MM.1S (cell line): Measurements from ENCODE around the gene RASIP1.

Experiments
- DNase-seq: peaks from one replicate; pipeline ENCODE4 v3.0.0-alpha.2; 2015
- H2AFZ ChIP-seq: fragments of 300-600 bp; sonication (generic); 2 replicates; pipeline ENCODE4 v1.6.0; 2016; ENCODE audit warnings: antibody characterized with exemption, low read length
- H3F3A ChIP-seq: fragments of 300-600 bp; sonication (generic); 2 replicates; pipeline ENCODE4 v1.6.1; 2016; ENCODE audit warnings: mild to moderate bottlenecking, antibody characterized with exemption, low read length, moderate library complexity, mixed read lengths; ENCODE audit not compliant: insufficient read depth
- H3K27ac ChIP-seq: fragments of 300-600 bp; sonication (generic); 2 replicates; pipeline ENCODE4 v1.5.1; 2016; ENCODE audit warnings: mild to moderate bottlenecking, low read length
- H3K27me3 ChIP-seq: fragments of 300-600 bp; sonication (generic); replicated peaks from 2 replicates; pipeline ENCODE4 v1.6.0; 2016; ENCODE audit warnings: low read length; ENCODE audit not compliant: insufficient read depth
- H3K36me3 ChIP-seq: fragments of 300-600 bp; sonication (generic); replicated peaks from 2 replicates; pipeline ENCODE4 v1.6.1; 2016; ENCODE audit warnings: mild to moderate bottlenecking, low read length, mixed read lengths; ENCODE audit not compliant: insufficient read depth
- H3K4me1 ChIP-seq: fragments of 300-600 bp; sonication (generic); 2 replicates; pipeline ENCODE4 v1.6.1; 2016; ENCODE audit warnings: low read length, mixed read lengths
- H3K4me2 ChIP-seq: fragments of 300-600 bp; sonication (generic); 2 replicates; pipeline ENCODE4 v1.6.0; 2016; ENCODE audit warnings: low read depth, low read length
- H3K4me3 ChIP-seq: fragments of 300-600 bp; sonication (generic); 2 replicates; pipeline ENCODE4 v1.5.1; 2016; ENCODE audit warnings: low read length, mixed read lengths
- H3K79me2 ChIP-seq: fragments of 300-600 bp; sonication (generic); 2 replicates; pipeline ENCODE4 v1.6.1; 2016; ENCODE audit warnings: mixed run types, low read length, mixed read lengths
- H3K9ac ChIP-seq: fragments of 300-600 bp; sonication (generic); 2 replicates; pipeline ENCODE4 v1.6.1; 2016; ENCODE audit warnings: low read length, mixed read lengths
- H3K9me2 ChIP-seq: fragments of 300-600 bp; sonication (generic); replicated peaks from 2 replicates; pipeline ENCODE4 v1.6.1; 2016; ENCODE audit warnings: mild to moderate bottlenecking, low read length, mixed read lengths; ENCODE audit not compliant: insufficient read depth
- H3K9me3 ChIP-seq: fragments of 300-600 bp; sonication (generic); replicated peaks from 2 replicates; pipeline ENCODE4 v1.6.1; 2016; ENCODE audit warnings: mild to moderate bottlenecking, low read length, mixed read lengths; ENCODE audit not compliant: insufficient read depth
- H4K20me1 ChIP-seq: fragments of 300-600 bp; sonication (generic); 2 replicates; pipeline ENCODE4 v1.6.1; 2016; ENCODE audit warnings: mild to moderate bottlenecking, low read length, moderate library complexity, mixed read lengths; ENCODE audit not compliant: insufficient read depth
- EZH2 ChIP-seq: fragments of 300-600 bp; sonication (generic); optimal IDR thresholded peaks from 2 replicates; pipeline ENCODE3; 2017; ENCODE audit warnings: low read depth, mild to moderate bottlenecking, antibody characterized with exemption, low read length, mixed read lengths
- EZH2phosphoT487 ChIP-seq: fragments of 300-600 bp; sonication (generic); IDR thresholded peaks from 2 replicates; pipeline ENCODE4 v1.6.1; 2018; ENCODE audit warnings: antibody characterized with exemption, low read length
- TF ChIP-seq, protein P1 (sequence below): fragments of 300-600 bp; sonication (generic); IDR thresholded peaks from 2 replicates; pipeline ENCODE4 v1.5.1; 2016; ENCODE audit warnings: antibody characterized with exemption, low read length, mixed read lengths

RASIP1 gene

DNA sequence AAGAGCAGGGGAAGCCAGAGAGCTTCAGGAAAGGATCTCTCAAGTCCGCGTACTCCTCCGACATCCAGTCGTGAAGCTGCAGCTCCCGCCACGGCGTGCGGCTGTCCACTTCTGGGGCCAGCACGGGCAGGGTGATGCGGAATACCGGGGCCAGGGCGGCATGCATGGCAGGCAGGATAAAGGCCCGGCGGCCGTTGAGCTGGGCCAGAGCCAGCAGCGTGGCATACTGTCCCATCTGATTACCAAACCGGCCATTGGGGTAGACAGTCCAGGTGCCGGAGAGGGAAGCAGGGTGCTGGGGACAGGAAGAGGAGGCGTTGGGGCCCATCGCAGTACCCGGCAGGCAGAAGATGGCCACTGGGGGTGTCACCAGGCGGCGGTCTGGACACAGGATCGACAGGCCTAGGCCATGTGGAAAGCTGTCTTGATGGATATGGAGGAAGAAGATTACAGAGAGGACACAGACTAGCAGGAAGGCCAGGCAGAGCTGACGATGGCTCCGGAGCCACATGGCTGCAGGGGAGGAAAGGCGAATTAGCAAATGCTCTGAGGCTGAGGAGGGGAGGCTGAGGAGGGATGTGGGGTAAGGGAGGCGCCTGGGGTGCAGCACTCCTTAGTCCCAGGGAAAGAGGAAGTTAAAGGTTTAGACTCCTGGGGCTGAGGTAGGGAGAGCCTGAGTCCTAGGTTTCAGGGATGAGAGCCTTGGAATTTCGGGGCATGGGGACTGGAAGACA lies 10.5 kb upstream of the RASIP1 start:
- no peak overlapping the region for H3K4me3 ChIP-seq
- no peaks in the 10 kb centered on the region for H3F3A ChIP-seq
- no peak overlapping the region for H2AFZ ChIP-seq
- H3K27ac ChIP-seq = no peak overlapping the region
- H3K79me2 ChIP-seq = no peaks in the 10 kb centered on the region
- H3K27me3 ChIP-seq = peaks cover 82% of the 10 kb centered on the region
- H3K9ac ChIP-seq = no peak overlapping the region
- no peaks in the 10 kb centered on the region for H3K36me3 ChIP-seq
- H3K9me2 ChIP-seq = no peaks in the 10 kb centered on the region
- DNase-seq = no peak
- 0 out of 2 replicates have a peak, but pooled peaks cover 4% of the 10 kb centered on the region for H3K4me1 ChIP-seq
- no peaks in the 10 kb centered on the region for H3K9me3 ChIP-seq
- TF ChIP-seq EZH2phosphoT487 = no peak
- TF ChIP-seq, protein P1, sequence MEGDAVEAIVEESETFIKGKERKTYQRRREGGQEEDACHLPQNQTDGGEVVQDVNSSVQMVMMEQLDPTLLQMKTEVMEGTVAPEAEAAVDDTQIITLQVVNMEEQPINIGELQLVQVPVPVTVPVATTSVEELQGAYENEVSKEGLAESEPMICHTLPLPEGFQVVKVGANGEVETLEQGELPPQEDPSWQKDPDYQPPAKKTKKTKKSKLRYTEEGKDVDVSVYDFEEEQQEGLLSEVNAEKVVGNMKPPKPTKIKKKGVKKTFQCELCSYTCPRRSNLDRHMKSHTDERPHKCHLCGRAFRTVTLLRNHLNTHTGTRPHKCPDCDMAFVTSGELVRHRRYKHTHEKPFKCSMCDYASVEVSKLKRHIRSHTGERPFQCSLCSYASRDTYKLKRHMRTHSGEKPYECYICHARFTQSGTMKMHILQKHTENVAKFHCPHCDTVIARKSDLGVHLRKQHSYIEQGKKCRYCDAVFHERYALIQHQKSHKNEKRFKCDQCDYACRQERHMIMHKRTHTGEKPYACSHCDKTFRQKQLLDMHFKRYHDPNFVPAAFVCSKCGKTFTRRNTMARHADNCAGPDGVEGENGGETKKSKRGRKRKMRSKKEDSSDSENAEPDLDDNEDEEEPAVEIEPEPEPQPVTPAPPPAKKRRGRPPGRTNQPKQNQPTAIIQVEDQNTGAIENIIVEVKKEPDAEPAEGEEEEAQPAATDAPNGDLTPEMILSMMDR = no peak
- no peak for TF ChIP-seq EZH2
- H3K4me2 ChIP-seq = no peak overlapping the region
- no peaks in the 10 kb centered on the region for H4K20me1 ChIP-seq

- H3K9ac ChIP-seq = no peak overlapping the region
- no peak overlapping the region for H3K4me2 ChIP-seq
- H3K27me3 ChIP-seq = peaks cover 82% of the 10 kb centered on the region
Measured at GRCh38 chr19:48750351-48750750, 9.9 kb upstream of the RASIP1 start.

DNA sequence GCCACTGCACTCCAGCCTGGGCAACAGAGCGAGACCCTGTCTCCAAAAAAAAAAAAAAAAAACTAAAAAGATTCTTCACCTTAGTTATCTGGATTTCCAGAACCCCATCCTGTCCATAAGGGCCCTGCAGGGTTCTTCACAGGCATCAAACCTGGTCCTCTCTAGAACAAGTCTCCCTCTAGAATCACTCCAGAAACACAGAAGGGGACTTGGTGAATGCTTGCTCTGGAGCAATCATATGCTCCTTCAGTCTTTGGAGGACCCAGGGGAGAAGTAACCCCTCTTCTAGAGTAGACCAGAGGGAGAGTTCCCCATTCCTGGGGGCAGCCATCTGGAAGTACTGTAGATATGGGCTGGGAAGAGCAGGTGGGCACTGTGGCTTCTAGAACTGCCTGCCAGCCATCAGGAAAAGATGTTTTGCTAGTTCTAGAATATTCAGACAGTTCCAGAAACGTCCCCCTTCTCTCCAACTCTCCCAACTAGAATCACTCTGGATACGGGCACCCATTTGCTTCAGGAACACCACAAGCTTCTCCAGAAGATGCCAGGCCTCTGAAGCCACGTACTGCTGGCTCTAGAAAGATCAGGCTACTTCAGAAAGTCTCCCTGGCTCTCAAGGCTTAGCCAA lies 9.3 kb upstream of the RASIP1 start:
- Histone ChIP-seq H3K27ac (no peak overlapping the region), H3K9ac (no peak overlapping the region), H2AFZ (no peak overlapping the region), H4K20me1 (no peaks in the 10 kb centered on the region), H3K4me3 (no peak overlapping the region), H3K4me2 (no peak overlapping the region), H3K4me1 (0 out of 2 replicates have a peak, but pooled peaks cover 4% of the 10 kb centered on the region), H3F3A (no peaks in the 10 kb centered on the region), H3K9me3 (no peaks in the 10 kb centered on the region), H3K79me2 (no peaks in the 10 kb centered on the region), H3K9me2 (no peaks in the 10 kb centered on the region), H3K36me3 (no peaks in the 10 kb centered on the region), H3K27me3 (peaks cover 82% of the 10 kb centered on the region)
- DNase-seq = no peak
- no peak for TF ChIP-seq EZH2phosphoT487
- TF ChIP-seq EZH2 = no peak
- TF ChIP-seq, protein P1 = no peak

More at GRCh38 chr19:48750351-48750750, 9.9 kb upstream of the RASIP1 start:
- no peak for DNase-seq
- Histone ChIP-seq H3K4me1 (0 out of 2 replicates have a peak, but pooled peaks cover 4% of the 10 kb centered on the region), H3K9me2 (no peaks in the 10 kb centered on the region), H3F3A (no peaks in the 10 kb centered on the region), H2AFZ (no peak overlapping the region), H3K36me3 (no peaks in the 10 kb centered on the region), H3K27ac (no peak overlapping the region), H3K4me3 (no peak overlapping the region), H3K9me3 (no peaks in the 10 kb centered on the region), H3K79me2 (no peaks in the 10 kb centered on the region), H4K20me1 (no peaks in the 10 kb centered on the region)
- TF ChIP-seq, protein P1 = no peak
